Liver (tissue), 9 donors: ENCODE measurements around the gene CMTM5. TPM values are rescaled to one million over a fixed set of nuclear protein-coding genes. Genes with fewer than 3 reads are reported as not detected.

Experiments
- DNase-seq: peaks from one replicate; pipeline ENCODE4 v3.0.0-alpha.2; 2017; ENCODE audit warnings: low spot score
- H3K27ac ChIP-seq, 2 donors: one replicate each; pipeline ENCODE4 v1.7.0; 2013; ENCODE audit warnings: inconsistent platforms in 2 of 2, low read length in 2 of 2, control low read depth in 1 of 2, low read depth in 1 of 2, mild to moderate bottlenecking in 1 of 2
- H3K27me3 ChIP-seq, 4 donors: one replicate each; pipeline versions ENCODE4 v1.6.1 to v1.7.0; 2013; ENCODE audit warnings: low read length in 3 of 4, inconsistent platforms in 1 of 4, mild to moderate bottlenecking in 1 of 4, moderate library complexity in 1 of 4; ENCODE audit not compliant: control insufficient read depth in 4 of 4, insufficient read depth in 4 of 4
- H3K36me3 ChIP-seq, 4 donors: one replicate each; pipeline versions ENCODE4 v1.6.1 to v1.7.0; 2013; ENCODE audit warnings: low read length in 3 of 4, mild to moderate bottlenecking in 3 of 4, low read depth in 1 of 4, moderate library complexity in 1 of 4; ENCODE audit not compliant: control insufficient read depth in 4 of 4, insufficient read depth in 3 of 4
- H3K4me1 ChIP-seq, 4 donors: one replicate each; pipeline versions ENCODE4 v1.6.1 to v1.7.0; 2013; ENCODE audit warnings: low read length in 3 of 4, mild to moderate bottlenecking in 3 of 4, moderate library complexity in 1 of 4; ENCODE audit not compliant: control insufficient read depth in 4 of 4, insufficient read depth in 4 of 4
- H3K4me3 ChIP-seq, 3 donors: one replicate each; pipeline versions ENCODE4 v1.6.1 to v1.7.0; 2013; ENCODE audit warnings: low read length in 3 of 3, control low read depth in 1 of 3, low read depth in 1 of 3, mild to moderate bottlenecking in 1 of 3
- H3K9ac ChIP-seq, 2 donors: one replicate each; pipeline ENCODE4 v1.7.0; 2013; ENCODE audit warnings: low read length in 2 of 2, mild to moderate bottlenecking in 2 of 2, moderate library complexity in 2 of 2, control low read depth in 1 of 2, low read depth in 1 of 2
- H3K9me3 ChIP-seq, 4 donors: one replicate each; pipeline versions ENCODE4 v1.6.1 to v1.7.0; 2013; ENCODE audit warnings: low read length in 3 of 4; ENCODE audit not compliant: control insufficient read depth in 4 of 4
- ATF3 ChIP-seq: IDR thresholded peaks from 2 replicates; pipeline ENCODE4 v1.6.1; 2016; ENCODE audit warnings: antibody characterized with exemption
- CTCF ChIP-seq: fragments of 150-350 bp; IDR thresholded peaks from 2 replicates; pipeline ENCODE4 v1.5.1; 2017; ENCODE audit warnings: improper control_type of control experiment, low read depth, low read length; ENCODE audit not compliant: missing input control
- EGR1 ChIP-seq, 2 donors: IDR thresholded peaks; 2 replicates each; pipeline ENCODE4 v1.6.1; 2016 to 2018; ENCODE audit warnings: antibody characterized with exemption in 2 of 2, low read depth in 2 of 2
- GABPA ChIP-seq, 2 donors: IDR thresholded peaks in 1 of 2; conservative IDR thresholded peaks in 1 of 2; 2 replicates each; pipeline ENCODE4 v1.6.1; 2016; ENCODE audit warnings: antibody characterized with exemption in 2 of 2, mild to moderate bottlenecking in 1 of 2, moderate library complexity in 1 of 2
- HNF4A ChIP-seq, 2 donors: conservative IDR thresholded peaks; 2 replicates each; pipeline ENCODE4 v1.6.1; 2016; ENCODE audit warnings: antibody characterized with exemption in 2 of 2, mild to moderate bottlenecking in 2 of 2
- HNF4G ChIP-seq: IDR thresholded peaks from 2 replicates; pipeline ENCODE4 v1.6.1; 2016; ENCODE audit warnings: antibody characterized with exemption
- JUND ChIP-seq, 2 donors: IDR thresholded peaks; 2 replicates each; pipeline ENCODE4 v1.6.1; 2016; ENCODE audit warnings: antibody characterized with exemption in 2 of 2
- MAX ChIP-seq: IDR thresholded peaks from 2 replicates; pipeline ENCODE4 v1.6.1; 2016; ENCODE audit warnings: antibody characterized with exemption
- RAD21 ChIP-seq, 2 donors: IDR thresholded peaks; 2 replicates each; pipeline ENCODE4 v1.6.1; 2016; ENCODE audit warnings: antibody characterized with exemption in 2 of 2, mild to moderate bottlenecking in 2 of 2
- REST ChIP-seq: IDR thresholded peaks from 2 replicates; pipeline ENCODE4 v1.6.1; 2016; ENCODE audit warnings: antibody characterized with exemption, mild to moderate bottlenecking
- SP1 ChIP-seq: IDR thresholded peaks from 2 replicates; pipeline ENCODE4 v1.6.1; 2018; ENCODE audit warnings: antibody characterized with exemption, mild to moderate bottlenecking
- TAF1 ChIP-seq: conservative IDR thresholded peaks from 2 replicates; pipeline ENCODE4 v1.6.1; 2016; ENCODE audit warnings: antibody characterized with exemption, mild to moderate bottlenecking
- YY1 ChIP-seq: IDR thresholded peaks from 2 replicates; pipeline ENCODE4 v1.6.1; 2016; ENCODE audit warnings: antibody characterized with exemption, mild to moderate bottlenecking
- WGBS: extraction: QIAGEN DNeasy Blood & Tissue Kit; methylation state at CpG from one replicate; pipeline ENCODE4 v1.1.7; 2013; 5-methylcytosine and 5-hydroxymethylcytosine counted together
- polyA plus RNA-seq, 2 donors: library from polyadenylated mRNA; stranded (reverse) in 1 of 2; unstranded in 1 of 2; fragments of 200-250 nt in 1 of 2; fragments of >200 nt in 1 of 2; fragmentation: Nextera tagmentation in 1 of 2; extraction: Ambion mirVana in 1 of 2; gene quantifications; one replicate each; pipeline versions ENCODE4 v1.2.1 to v1.2.3, GENCODE V29; 2013 to 2015
- total RNA-seq, 2 donors: library from RNA; depleted of rRNA; stranded (reverse); fragments of >200 nt; gene quantifications; one replicate each; pipeline ENCODE4 v1.2.3, GENCODE V29; 2014
- donor health status: healthy.
- donor health status: healthy.
- donor health status: healthy.
- donor health status: healthy.
- donor health status: healthy.

CMTM5 gene
- total and polyA plus RNA-seq, 4 donors: 0.22 to 5.5 TPM; not detected in 2

GRCh38 chr14:23335623-23336022 lies 41.2 kb upstream of the CMTM5 start:
- Histone ChIP-seq H3K27ac (no peak overlapping the region), H3K27me3 (no peaks in the 10 kb centered on the region), H3K36me3 (no peaks in the 10 kb centered on the region), H3K9me3 (no peaks in the 10 kb centered on the region), H3K4me1 (no peaks in the 10 kb centered on the region), H3K9ac (no peak overlapping the region), H3K4me3 (no peak overlapping the region)
- TF ChIP-seq ATF3: no peak
- TF ChIP-seq CTCF: no peak
- TF ChIP-seq YY1: no peak
- no peak for TF ChIP-seq REST
- no peak for TF ChIP-seq RAD21 (IDR thresholded peaks at IDR 0.05)
- no peak for TF ChIP-seq GABPA (IDR thresholded peaks at IDR 0.05 in 1 of 2, conservative IDR thresholded peaks at IDR 0.05 in 1 of 2)
- no peak for TF ChIP-seq HNF4G
- no peak for DNase-seq
- WGBS: 85% methylated on average over 5 of the region's 5 CpGs

- Histone ChIP-seq H3K4me1 (no peaks in the 10 kb centered on the region), H3K9ac (no peak overlapping the region), H3K27ac (no peak overlapping the region), H3K9me3 (no peaks in the 10 kb centered on the region), H3K27me3 (no peaks in the 10 kb centered on the region), H3K36me3 (no peaks in the 10 kb centered on the region), H3K4me3 (no peak overlapping the region)
- DNase-seq: no peak
- WGBS: 73% methylated on average over 1 of the region's 1 CpG
- TF ChIP-seq RAD21 (IDR thresholded peaks at IDR 0.05) (no peak), MAX (no peak), EGR1 (IDR thresholded peaks at IDR 0.05; ENCODE audit: low read depth in 2 of 2) (no peak), SP1 (no peak), TAF1 (no peak), HNF4G (no peak), HNF4A (conservative IDR thresholded peaks at IDR 0.05) (no peak), JUND (IDR thresholded peaks at IDR 0.05) (no peak)
These were observed 37.2 kb upstream of the CMTM5 start for GRCh38 chr14:23339506-23340268.
